HCT116 (cell line): ENCODE data around the gene A4GNT.

ENCODE experiments used
- ELF1 ChIP-seq: IDR thresholded peaks from 2 replicates; pipeline ENCODE4 v1.6.1; 2012; ENCODE audit warnings: low read depth, borderline replicate concordance
- EZH2 ChIP-seq: fragments of 200-600 bp; sonication (generic); IDR thresholded peaks from 2 replicates; pipeline ENCODE4 v1.6.1; 2017; ENCODE audit warnings: antibody characterized with exemption, mixed run types
- FOSL1 ChIP-seq: IDR thresholded peaks from 2 replicates; pipeline ENCODE4 v1.6.1; 2012; ENCODE audit warnings: low read depth
- POLR2A ChIP-seq: IDR thresholded peaks from 2 replicates; pipeline ENCODE4 v1.7.0; 2011; ENCODE audit warnings: borderline replicate concordance; ENCODE audit not compliant: insufficient read depth, insufficient read length; ENCODE audit errors: extremely low read depth
- POLR2AphosphoS5 ChIP-seq: IDR thresholded peaks from 2 replicates; pipeline ENCODE4 v1.6.1; 2011; ENCODE audit warnings: mild to moderate bottlenecking, low read depth, low read length, moderate library complexity
- ZNF274 ChIP-seq: fragments of 200-500 bp; sonication (Bioruptor generic); IDR thresholded peaks from 2 replicates; pipeline ENCODE4 v1.6.1; 2014; ENCODE audit warnings: mild to moderate bottlenecking, low read depth, low read length, inconsistent platforms
- TF ChIP-seq, protein P1 (sequence below), 3 experiments: fragments of 200-600 bp in 1 of 3; sonication (generic) in 1 of 3; IDR thresholded peaks in 2 of 3; conservative IDR thresholded peaks in 1 of 3; 2 replicates each; pipeline ENCODE4 v1.5.1; 2012 to 2017; ENCODE audit warnings: low read depth in 2 of 3, low read length in 2 of 3, antibody characterized with exemption in 1 of 3, borderline replicate concordance in 1 of 3, control low read depth in 1 of 3, mild to moderate bottlenecking in 1 of 3, mixed read lengths in 1 of 3, mixed run types in 1 of 3, moderate library complexity in 1 of 3; ENCODE audit not compliant: insufficient read depth in 1 of 3
- TF ChIP-seq, protein P2 (sequence below): IDR thresholded peaks from 2 replicates; pipeline ENCODE4 v1.6.1; 2012; ENCODE audit warnings: low read depth
- TF ChIP-seq, protein P3 (sequence below): IDR thresholded peaks from 2 replicates; pipeline ENCODE4 v1.6.1; 2012

DNA sequence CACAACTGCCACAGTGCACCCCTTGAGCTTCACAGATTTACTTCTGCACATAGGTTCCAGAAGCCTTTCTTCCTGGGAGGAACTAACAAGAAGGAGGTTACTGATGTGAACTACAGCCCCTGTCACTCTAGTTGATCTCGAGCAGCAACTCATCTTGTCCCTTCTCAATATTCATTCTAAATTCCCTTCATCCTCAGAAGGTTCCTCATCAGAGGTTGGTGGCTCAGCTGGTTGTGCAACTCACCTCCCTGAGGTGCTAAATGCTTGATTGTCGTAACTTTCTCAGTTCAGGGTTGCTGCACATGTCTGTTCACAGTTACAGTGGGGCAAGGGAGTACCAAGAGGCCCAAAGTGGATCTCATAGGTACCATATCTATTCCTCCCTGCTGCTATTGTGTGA lies 5.7 kb upstream of the A4GNT start:
- no peak for TF ChIP-seq ZNF274
- TF ChIP-seq, protein P1, sequence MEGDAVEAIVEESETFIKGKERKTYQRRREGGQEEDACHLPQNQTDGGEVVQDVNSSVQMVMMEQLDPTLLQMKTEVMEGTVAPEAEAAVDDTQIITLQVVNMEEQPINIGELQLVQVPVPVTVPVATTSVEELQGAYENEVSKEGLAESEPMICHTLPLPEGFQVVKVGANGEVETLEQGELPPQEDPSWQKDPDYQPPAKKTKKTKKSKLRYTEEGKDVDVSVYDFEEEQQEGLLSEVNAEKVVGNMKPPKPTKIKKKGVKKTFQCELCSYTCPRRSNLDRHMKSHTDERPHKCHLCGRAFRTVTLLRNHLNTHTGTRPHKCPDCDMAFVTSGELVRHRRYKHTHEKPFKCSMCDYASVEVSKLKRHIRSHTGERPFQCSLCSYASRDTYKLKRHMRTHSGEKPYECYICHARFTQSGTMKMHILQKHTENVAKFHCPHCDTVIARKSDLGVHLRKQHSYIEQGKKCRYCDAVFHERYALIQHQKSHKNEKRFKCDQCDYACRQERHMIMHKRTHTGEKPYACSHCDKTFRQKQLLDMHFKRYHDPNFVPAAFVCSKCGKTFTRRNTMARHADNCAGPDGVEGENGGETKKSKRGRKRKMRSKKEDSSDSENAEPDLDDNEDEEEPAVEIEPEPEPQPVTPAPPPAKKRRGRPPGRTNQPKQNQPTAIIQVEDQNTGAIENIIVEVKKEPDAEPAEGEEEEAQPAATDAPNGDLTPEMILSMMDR (IDR thresholded peaks at IDR 0.05 in 2 of 3, conservative IDR thresholded peaks at IDR 0.05 in 1 of 3; ENCODE audit: borderline replicate concordance in 1 of 3, insufficient read depth in 1 of 3, low read depth in 2 of 3, low read length in 2 of 3): no peak
- no peak for TF ChIP-seq POLR2AphosphoS5
- TF ChIP-seq EZH2: no peak
- TF ChIP-seq POLR2A: no peak
- TF ChIP-seq, protein P2, sequence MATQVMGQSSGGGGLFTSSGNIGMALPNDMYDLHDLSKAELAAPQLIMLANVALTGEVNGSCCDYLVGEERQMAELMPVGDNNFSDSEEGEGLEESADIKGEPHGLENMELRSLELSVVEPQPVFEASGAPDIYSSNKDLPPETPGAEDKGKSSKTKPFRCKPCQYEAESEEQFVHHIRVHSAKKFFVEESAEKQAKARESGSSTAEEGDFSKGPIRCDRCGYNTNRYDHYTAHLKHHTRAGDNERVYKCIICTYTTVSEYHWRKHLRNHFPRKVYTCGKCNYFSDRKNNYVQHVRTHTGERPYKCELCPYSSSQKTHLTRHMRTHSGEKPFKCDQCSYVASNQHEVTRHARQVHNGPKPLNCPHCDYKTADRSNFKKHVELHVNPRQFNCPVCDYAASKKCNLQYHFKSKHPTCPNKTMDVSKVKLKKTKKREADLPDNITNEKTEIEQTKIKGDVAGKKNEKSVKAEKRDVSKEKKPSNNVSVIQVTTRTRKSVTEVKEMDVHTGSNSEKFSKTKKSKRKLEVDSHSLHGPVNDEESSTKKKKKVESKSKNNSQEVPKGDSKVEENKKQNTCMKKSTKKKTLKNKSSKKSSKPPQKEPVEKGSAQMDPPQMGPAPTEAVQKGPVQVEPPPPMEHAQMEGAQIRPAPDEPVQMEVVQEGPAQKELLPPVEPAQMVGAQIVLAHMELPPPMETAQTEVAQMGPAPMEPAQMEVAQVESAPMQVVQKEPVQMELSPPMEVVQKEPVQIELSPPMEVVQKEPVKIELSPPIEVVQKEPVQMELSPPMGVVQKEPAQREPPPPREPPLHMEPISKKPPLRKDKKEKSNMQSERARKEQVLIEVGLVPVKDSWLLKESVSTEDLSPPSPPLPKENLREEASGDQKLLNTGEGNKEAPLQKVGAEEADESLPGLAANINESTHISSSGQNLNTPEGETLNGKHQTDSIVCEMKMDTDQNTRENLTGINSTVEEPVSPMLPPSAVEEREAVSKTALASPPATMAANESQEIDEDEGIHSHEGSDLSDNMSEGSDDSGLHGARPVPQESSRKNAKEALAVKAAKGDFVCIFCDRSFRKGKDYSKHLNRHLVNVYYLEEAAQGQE: no peak
- TF ChIP-seq, protein P3, sequence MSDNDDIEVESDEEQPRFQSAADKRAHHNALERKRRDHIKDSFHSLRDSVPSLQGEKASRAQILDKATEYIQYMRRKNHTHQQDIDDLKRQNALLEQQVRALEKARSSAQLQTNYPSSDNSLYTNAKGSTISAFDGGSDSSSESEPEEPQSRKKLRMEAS: no peak
- TF ChIP-seq FOSL1: no peak
- TF ChIP-seq ELF1: no peak
